ENCODE measurements around the gene MSI2. TPM values are rescaled to one million over a fixed set of nuclear protein-coding genes. Genes with fewer than 3 reads are reported as not detected.

MSI2 gene
- total RNA-seq, 1 donor from 2014 or later: 96.8 TPM

GRCh38 chr17:57262557-57262956 is 6.2 kb downstream of the MSI2 start:
- no peak for DNase-seq (ENCODE audit: missing footprints)
- intact Hi-C loops (cut with DNase I): no loop called here
- no peak for ATAC-seq

- intact Hi-C loops (cut with DNase I): no loop called here
- DNase-seq (ENCODE audit: missing footprints) (no peak), ATAC-seq (no peak)
These were observed 7.9 kb downstream of the MSI2 start for GRCh38 chr17:57264250-57264649.

- DNase-seq (ENCODE audit: missing footprints) (no peak), ATAC-seq (no peak)
- intact Hi-C loops (cut with DNase I): no loop called here
These were observed 8.5 kb downstream of the MSI2 start for GRCh38 chr17:57264776-57265175.

- DNase-seq (ENCODE audit: missing footprints) (no peak), ATAC-seq (no peak)
- intact Hi-C loops (cut with DNase I): no loop called here
These were observed 10.6 kb downstream of the MSI2 start for GRCh38 chr17:57266902-57267311.

GRCh38 chr17:57268181-57268580 is 11.9 kb downstream of the MSI2 start:
- intact Hi-C loops (cut with DNase I): no loop called here
- ATAC-seq (no peak), DNase-seq (ENCODE audit: missing footprints) (no peak)

GRCh38 chr17:57269052-57269451 is 12.7 kb downstream of the MSI2 start:
- intact Hi-C loops (cut with DNase I): no loop called here
- no peak for DNase-seq (ENCODE audit: missing footprints)
- ATAC-seq: no peak

- DNase-seq (ENCODE audit: missing footprints) (no peak), ATAC-seq (no peak)
- intact Hi-C loops (cut with DNase I): no loop called here
These were observed 13.4 kb downstream of the MSI2 start for GRCh38 chr17:57269598-57270255.

GRCh38 chr17:57270801-57271245 is 14.5 kb downstream of the MSI2 start:
- intact Hi-C loops (cut with DNase I): no loop called here
- no peak for ATAC-seq

GRCh38 chr17:57271821-57272220 is 15.5 kb downstream of the MSI2 start:
- intact Hi-C loops (cut with DNase I): no loop called here
- ATAC-seq: no peak
- no peak for DNase-seq (ENCODE audit: missing footprints)

More at GRCh38 chr17:57270801-57271245, 14.5 kb downstream of the MSI2 start:
- DNase-seq (ENCODE audit: missing footprints): no peak

- ATAC-seq: no peak
- intact Hi-C loops (cut with DNase I): no loop called here
- no peak for DNase-seq (ENCODE audit: missing footprints)
These were observed 17.2 kb downstream of the MSI2 start for GRCh38 chr17:57273490-57273889.

GRCh38 chr17:57274162-57274561 is 17.8 kb downstream of the MSI2 start:
- DNase-seq (ENCODE audit: missing footprints) (no peak), ATAC-seq (no peak)
- intact Hi-C loops (cut with DNase I): no loop called here

GRCh38 chr17:57275071-57275764 is 18.9 kb downstream of the MSI2 start:
- DNase-seq (ENCODE audit: missing footprints): no peak
- no peak for ATAC-seq
- intact Hi-C loops (cut with DNase I): no loop called here

- ATAC-seq (no peak), DNase-seq (ENCODE audit: missing footprints) (no peak)
- intact Hi-C loops (cut with DNase I): no loop called here
These were observed 20.3 kb downstream of the MSI2 start for GRCh38 chr17:57276621-57277020.

- ATAC-seq: no peak
- intact Hi-C loops (cut with DNase I): no loop called here
These were observed 21.7 kb downstream of the MSI2 start for GRCh38 chr17:57277923-57278604.

GRCh38 chr17:57278740-57279387 is 22.5 kb downstream of the MSI2 start:
- intact Hi-C loops (cut with DNase I): no loop called here
- DNase-seq (ENCODE audit: missing footprints): no peak
- ATAC-seq: no peak

More at GRCh38 chr17:57277923-57278604, 21.7 kb downstream of the MSI2 start:
- DNase-seq (ENCODE audit: missing footprints): no peak

GRCh38 chr17:57279432-57279831 is 23.1 kb downstream of the MSI2 start:
- ATAC-seq: no peak
- intact Hi-C loops (cut with DNase I): no loop called here
- no peak for DNase-seq (ENCODE audit: missing footprints)

- intact Hi-C loops (cut with DNase I): no loop called here
- DNase-seq (ENCODE audit: missing footprints): no peak
- no peak for ATAC-seq
These were observed 25.6 kb downstream of the MSI2 start for GRCh38 chr17:57281887-57282286.

GRCh38 chr17:57282296-57282695 is 26.0 kb downstream of the MSI2 start:
- ATAC-seq (no peak), DNase-seq (ENCODE audit: missing footprints) (no peak)
- intact Hi-C loops (cut with DNase I): no loop called here

- DNase-seq (ENCODE audit: missing footprints) (no peak), ATAC-seq (no peak)
- intact Hi-C loops (cut with DNase I): no loop called here
These were observed 27.1 kb downstream of the MSI2 start for GRCh38 chr17:57283203-57283971.

Data from Right ventricle myocardium inferior (tissue), 1 donor.